Natural killer cell treated with Interleukin-12 subunit alpha and Interleukin-12 subunit beta and Interleukin-15 and Interleukin-18, amount 100 ng/mL, for 72 hours (primary cell): ENCODE data around the gene SLX1B. TPM values are rescaled to one million over a fixed set of nuclear protein-coding genes. Genes with fewer than 3 reads are reported as not detected.
"Not testable (repeated sequence)": the region's sequence is repeated elsewhere in the genome, so short reads cannot be mapped to it uniquely, and the experiment has no call there.

Experiments
- ATAC-seq, 2 donors: fragments of 150-1000 bp; cut with Tn5 transposase in 1 of 2; sonication (Bioruptor Pico), chemical (Tn5 transposase) in 1 of 2; 2 replicates each; pipeline ENCODE4 v1.10.0; 2021
- DNase-seq: peaks from one replicate; pipeline ENCODE4 v3.0.0; 2022; ENCODE audit warnings: low spot score
- H3K27ac Mint-ChIP-seq, 2 donors: 1 replicate in 1 of 2; 2 replicates in 1 of 2; pipeline ENCODE4 v1.8.0; 2022; ENCODE audit warnings: mixed read lengths in 2 of 2, mild to moderate bottlenecking in 1 of 2, moderate library complexity in 1 of 2
- H3K27me3 Mint-ChIP-seq, 2 donors: 1 replicate in 1 of 2; 2 replicates in 1 of 2; pipeline ENCODE4 v1.8.0; 2022; ENCODE audit warnings: mixed read lengths in 2 of 2
- H3K36me3 Mint-ChIP-seq: one replicate; pipeline ENCODE4 v1.8.0; 2022; ENCODE audit warnings: mixed read lengths
- H3K4me1 Mint-ChIP-seq, 2 donors: 1 replicate in 1 of 2; 2 replicates in 1 of 2; pipeline ENCODE4 v1.8.0; 2022; ENCODE audit warnings: low read depth in 2 of 2, mixed read lengths in 2 of 2, mild to moderate bottlenecking in 1 of 2
- H3K4me3 Mint-ChIP-seq: one replicate; pipeline ENCODE4 v1.8.0; 2022; ENCODE audit warnings: mixed read lengths
- H3K9me3 Mint-ChIP-seq: 2 replicates; pipeline ENCODE4 v1.8.0; 2022; ENCODE audit warnings: mixed read lengths
- total RNA-seq, 2 donors: library from RNA; stranded (reverse); gene quantifications; one replicate each; pipeline ENCODE4 v1.2.3, GENCODE V29; 2022

SLX1B gene
- total RNA-seq, 2 donors from 2014 or later = 36.0 to 85.6 TPM

GRCh38 chr16:29472065-29472464 lies 17.7 kb downstream of the SLX1B start:
- H3K4me3 Mint-ChIP-seq, H3K36me3 Mint-ChIP-seq, DNase-seq, H3K27ac Mint-ChIP-seq, H3K9me3 Mint-ChIP-seq, H3K4me1 Mint-ChIP-seq, H3K27me3 Mint-ChIP-seq: not testable (repeated sequence)
- peak in 1 of 2 donors; percentile 58 for ATAC-seq

GRCh38 chr16:29482276-29482675 lies 27.9 kb downstream of the SLX1B start:
- not testable (repeated sequence) for H3K27ac Mint-ChIP-seq, ATAC-seq, H3K27me3 Mint-ChIP-seq, H3K9me3 Mint-ChIP-seq, H3K4me1 Mint-ChIP-seq, H3K4me3 Mint-ChIP-seq, H3K36me3 Mint-ChIP-seq
- DNase-seq = peak; percentile 47

DNA sequence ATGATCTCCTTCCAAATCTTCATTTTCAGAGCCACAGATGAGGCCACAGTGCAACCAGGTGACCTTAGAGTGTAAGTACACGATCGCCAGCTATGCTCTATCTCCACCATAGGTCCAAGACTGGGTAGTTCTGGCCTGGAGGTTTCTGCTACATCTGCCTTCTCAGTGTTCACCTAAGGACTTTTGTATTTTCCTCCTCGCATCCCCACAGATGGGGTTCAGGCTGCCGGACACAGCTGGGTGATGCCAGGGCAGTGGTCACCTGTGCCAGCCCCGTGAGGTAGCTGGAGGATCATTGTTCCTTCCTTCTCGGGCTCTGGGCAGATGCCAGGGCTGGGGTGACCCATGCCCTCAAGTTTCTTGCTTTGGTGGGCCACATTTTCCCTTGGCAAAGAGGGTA lies 52.0 kb downstream of the SLX1B start, which contains the start of gene NPIPB12:
Gene NPIPB12 (minus strand): TSS at position 101 of the 400 bp plus-strand sequence.
- not testable (repeated sequence) for H3K27me3 Mint-ChIP-seq, DNase-seq, H3K4me3 Mint-ChIP-seq, H3K36me3 Mint-ChIP-seq, H3K27ac Mint-ChIP-seq, H3K4me1 Mint-ChIP-seq, ATAC-seq, H3K9me3 Mint-ChIP-seq

Other genes starting within 250 kb of the SLX1B start
- 1 to 10 TPM; 1.5 to 8.1 TPM for gene NPIPB11, start 47.8 kb upstream of the SLX1B start, total RNA-seq
- 10 to 100 TPM; 14.6 to 17.0 TPM for gene BOLA2, start 182 bp upstream of the SLX1B start, total RNA-seq
- gene SULT1A4, start 5.4 kb downstream of the SLX1B start, total RNA-seq = 1 to 10 TPM; 2.1 to 5.2 TPM
- 100 to 1,000 TPM; 143 to 354 TPM for gene NPIPB12, start 51.9 kb downstream of the SLX1B start, total RNA-seq
- gene SPN, start 208.7 kb downstream of the SLX1B start, total RNA-seq = 100 to 1,000 TPM; 111 to 132 TPM
- 1 to 10 TPM; 3.3 to 5.6 TPM for gene QPRT, start 224.6 kb downstream of the SLX1B start, total RNA-seq